MCF 10A (cell line): ENCODE results near the gene RRAGA. TPM values are rescaled to one million over a fixed set of nuclear protein-coding genes. Genes with fewer than 3 reads are reported as not detected.

Source experiments
- BruUV-seq: library from RNA; stranded (reverse); fragments of 400-500 nt; replicated peaks from 2 replicates; lab custom pipeline; 2021; lab: Mats Ljungman, UMichigan
- CTCF ChIA-PET: fragments of 300-600 bp; sonication (Branson Sonifier 250); formaldehyde crosslinking; extraction: SDS; loops from one replicate; lab custom pipeline; 2021; ENCODE audit warnings: antibody characterized with exemption, inconsistent platforms; lab: Yijun Ruan, JAX
- POLR2A ChIA-PET: fragments of 300-600, 350-650 bp; sonication (Branson Sonifier 250); formaldehyde crosslinking; extraction: SDS; loops from one replicate; lab custom pipeline; 2020; ENCODE audit warnings: antibody characterized with exemption, inconsistent platforms; lab: Yijun Ruan, JAX
- DNase-seq: peaks from one replicate; pipeline ENCODE4 v3.0.0-alpha.2; 2018; ENCODE audit not compliant: unreplicated experiment
- H3K27ac Mint-ChIP-seq: one replicate; pipeline ENCODE4 v1.8.0; 2022; ENCODE audit warnings: mild to moderate bottlenecking, low read depth, mixed read lengths; ENCODE audit not compliant: unreplicated experiment
- H3K27me3 Mint-ChIP-seq: one replicate; pipeline ENCODE4 v1.8.0; 2022; ENCODE audit warnings: mixed read lengths; ENCODE audit not compliant: insufficient read depth, unreplicated experiment
- H3K36me3 Mint-ChIP-seq: one replicate; pipeline ENCODE4 v1.8.0; 2022; ENCODE audit warnings: mild to moderate bottlenecking, moderate library complexity, mixed read lengths; ENCODE audit not compliant: insufficient read depth, unreplicated experiment
- H3K4me1 Mint-ChIP-seq: one replicate; pipeline ENCODE4 v1.8.0; 2022; ENCODE audit warnings: mixed read lengths; ENCODE audit not compliant: insufficient read depth, unreplicated experiment
- H3K4me3 Mint-ChIP-seq: one replicate; pipeline ENCODE4 v1.8.0; 2022; ENCODE audit warnings: mild to moderate bottlenecking, moderate library complexity, mixed read lengths; ENCODE audit not compliant: unreplicated experiment
- H3K9me3 Mint-ChIP-seq: one replicate; pipeline ENCODE4 v1.8.0; 2022; ENCODE audit warnings: mixed read lengths; ENCODE audit not compliant: unreplicated experiment
- intact Hi-C: fragments of 100-400 bp; cut with micrococcal nuclease; formaldehyde crosslinking; loops from 2 replicates; pipeline ENCODE4 v1.14.1; 2022
- total RNA-seq: library from RNA; stranded (reverse); gene quantifications from 2 replicates; pipeline ENCODE4 v1.2.3, GENCODE V29; 2022
- TF ChIP-seq, protein P1 (sequence below): fragments of 200-600 bp; IDR thresholded peaks from one replicate; pipeline ENCODE4 v1.8.0; 2022; ENCODE audit warnings: antibody characterized with exemption, mild to moderate bottlenecking; ENCODE audit not compliant: unreplicated experiment

RRAGA gene
- total RNA-seq, 1 experiment from 2014 or later = 44.0 TPM

DNA sequence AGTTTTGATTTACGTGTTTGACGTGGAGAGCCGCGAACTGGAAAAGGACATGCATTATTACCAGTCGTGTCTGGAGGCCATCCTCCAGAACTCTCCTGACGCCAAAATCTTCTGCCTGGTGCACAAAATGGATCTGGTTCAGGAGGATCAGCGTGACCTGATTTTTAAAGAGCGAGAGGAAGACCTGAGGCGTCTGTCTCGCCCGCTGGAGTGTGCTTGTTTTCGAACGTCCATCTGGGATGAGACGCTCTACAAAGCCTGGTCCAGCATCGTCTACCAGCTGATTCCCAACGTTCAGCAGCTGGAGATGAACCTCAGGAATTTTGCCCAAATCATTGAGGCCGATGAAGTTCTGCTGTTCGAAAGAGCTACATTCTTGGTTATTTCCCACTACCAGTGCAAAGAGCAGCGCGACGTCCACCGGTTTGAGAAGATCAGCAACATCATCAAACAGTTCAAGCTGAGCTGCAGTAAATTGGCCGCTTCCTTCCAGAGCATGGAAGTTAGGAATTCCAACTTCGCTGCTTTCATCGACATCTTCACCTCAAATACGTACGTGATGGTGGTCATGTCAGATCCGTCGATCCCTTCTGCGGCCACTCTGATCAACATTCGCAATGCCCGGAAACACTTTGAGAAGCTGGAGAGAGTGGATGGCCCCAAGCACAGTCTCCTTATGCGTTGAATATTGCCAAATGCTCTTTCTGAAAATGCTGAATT is 850 bp downstream of the RRAGA start:
- H3K4me1 Mint-ChIP-seq = peaks cover 6% of the 10 kb centered on the region
- H3K4me3 Mint-ChIP-seq = peak overlapping the region; percentile 82
- no peaks in the 10 kb centered on the region for H3K9me3 Mint-ChIP-seq
- intact Hi-C loops = loop anchor here (1.0 to 10.0 kb wide), 4 partner anchors 124 to 407 kb away; partner anchors contain the start of gene DENND4C
- H3K27ac Mint-ChIP-seq = peak overlapping the region; percentile 96
- ChIA-PET POLR2A (interaction anchor here (0.7 to 4.8 kb wide), 16 partner anchors 9 to 417 kb away, joined by 3 to 49 read pairs (median 4); partner anchors contain the start of genes DENND4C, HAUS6 and RPS6), CTCF (interaction anchor here (0.6 to 1.8 kb wide), 11 partner anchors 13 to 752 kb away, joined by 3 to 6 read pairs (median 3); no protein-coding TSS in a partner anchor)
- BruUV-seq = no TSS peak
- peaks cover 7% of the 10 kb centered on the region for H3K36me3 Mint-ChIP-seq
- peak; percentile 32 for DNase-seq
- TF ChIP-seq, protein P1, sequence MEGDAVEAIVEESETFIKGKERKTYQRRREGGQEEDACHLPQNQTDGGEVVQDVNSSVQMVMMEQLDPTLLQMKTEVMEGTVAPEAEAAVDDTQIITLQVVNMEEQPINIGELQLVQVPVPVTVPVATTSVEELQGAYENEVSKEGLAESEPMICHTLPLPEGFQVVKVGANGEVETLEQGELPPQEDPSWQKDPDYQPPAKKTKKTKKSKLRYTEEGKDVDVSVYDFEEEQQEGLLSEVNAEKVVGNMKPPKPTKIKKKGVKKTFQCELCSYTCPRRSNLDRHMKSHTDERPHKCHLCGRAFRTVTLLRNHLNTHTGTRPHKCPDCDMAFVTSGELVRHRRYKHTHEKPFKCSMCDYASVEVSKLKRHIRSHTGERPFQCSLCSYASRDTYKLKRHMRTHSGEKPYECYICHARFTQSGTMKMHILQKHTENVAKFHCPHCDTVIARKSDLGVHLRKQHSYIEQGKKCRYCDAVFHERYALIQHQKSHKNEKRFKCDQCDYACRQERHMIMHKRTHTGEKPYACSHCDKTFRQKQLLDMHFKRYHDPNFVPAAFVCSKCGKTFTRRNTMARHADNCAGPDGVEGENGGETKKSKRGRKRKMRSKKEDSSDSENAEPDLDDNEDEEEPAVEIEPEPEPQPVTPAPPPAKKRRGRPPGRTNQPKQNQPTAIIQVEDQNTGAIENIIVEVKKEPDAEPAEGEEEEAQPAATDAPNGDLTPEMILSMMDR = no peak
- no peaks in the 10 kb centered on the region for H3K27me3 Mint-ChIP-seq

DNA sequence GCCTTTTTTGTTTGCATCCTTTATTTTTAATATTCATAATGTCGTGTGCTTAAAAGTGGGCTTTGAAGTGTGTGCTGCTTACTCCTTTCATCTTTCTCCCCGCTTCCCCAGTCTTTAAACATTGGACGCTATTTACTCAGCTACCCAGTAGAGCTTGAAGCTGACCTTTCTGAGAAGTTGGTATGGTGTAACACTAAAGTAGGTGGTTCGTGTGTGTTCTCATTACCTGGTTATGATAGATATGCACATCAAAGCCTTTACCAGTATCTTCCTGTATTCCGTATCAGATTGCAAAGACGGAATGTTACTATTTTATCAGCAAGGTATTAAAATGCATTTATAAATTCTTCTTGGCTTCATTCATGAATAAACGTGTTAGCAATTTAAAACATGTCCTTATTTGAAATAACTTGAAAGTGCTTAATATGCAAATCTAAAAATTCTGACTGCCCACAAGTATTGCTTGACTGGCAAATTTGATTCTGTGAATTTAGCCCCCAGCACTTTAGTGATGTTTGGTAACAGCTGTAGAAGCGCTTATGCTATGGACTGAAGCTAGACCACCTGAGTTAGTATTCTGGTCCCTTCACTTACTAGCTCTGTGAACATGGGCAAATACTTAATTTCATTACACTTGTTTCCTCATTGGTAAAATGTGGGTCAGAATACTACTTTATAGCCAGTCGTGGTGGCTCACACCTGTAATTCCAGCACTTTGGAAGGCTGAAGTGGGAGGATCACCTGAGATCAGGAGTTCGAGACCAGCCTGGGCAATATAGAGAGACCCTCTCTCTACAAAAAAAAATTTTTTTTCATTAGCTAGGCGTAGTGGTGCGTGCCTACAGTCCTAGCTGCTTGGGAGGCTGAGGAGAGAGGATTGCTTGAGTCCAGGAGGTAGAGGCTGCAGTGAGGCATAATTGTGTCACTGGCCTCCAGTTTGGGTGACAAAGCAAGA is 1.7 kb downstream of the RRAGA start:
- peaks cover 9% of the 10 kb centered on the region for H3K36me3 Mint-ChIP-seq
- intact Hi-C loops = no loop called here
- BruUV-seq = no TSS peak
- no peaks in the 10 kb centered on the region for H3K9me3 Mint-ChIP-seq
- H3K4me3 Mint-ChIP-seq = peak overlapping the region; percentile 82
- DNase-seq = peak; percentile 23
- no peaks in the 10 kb centered on the region for H3K27me3 Mint-ChIP-seq
- H3K4me1 Mint-ChIP-seq = peaks cover 6% of the 10 kb centered on the region
- CTCF ChIA-PET = interaction anchor here (0.6 to 1.9 kb wide), 15 partner anchors 12 to 753 kb away, joined by 3 to 6 read pairs (median 4); no protein-coding TSS in a partner anchor
- H3K27ac Mint-ChIP-seq = peak overlapping the region; percentile 96
- POLR2A ChIA-PET = interaction anchor here (0.7 to 4.8 kb wide), 16 partner anchors 9 to 418 kb away, joined by 3 to 49 read pairs (median 4); partner anchors contain the start of genes DENND4C and RPS6
- TF ChIP-seq, protein P1 = no peak

DNA sequence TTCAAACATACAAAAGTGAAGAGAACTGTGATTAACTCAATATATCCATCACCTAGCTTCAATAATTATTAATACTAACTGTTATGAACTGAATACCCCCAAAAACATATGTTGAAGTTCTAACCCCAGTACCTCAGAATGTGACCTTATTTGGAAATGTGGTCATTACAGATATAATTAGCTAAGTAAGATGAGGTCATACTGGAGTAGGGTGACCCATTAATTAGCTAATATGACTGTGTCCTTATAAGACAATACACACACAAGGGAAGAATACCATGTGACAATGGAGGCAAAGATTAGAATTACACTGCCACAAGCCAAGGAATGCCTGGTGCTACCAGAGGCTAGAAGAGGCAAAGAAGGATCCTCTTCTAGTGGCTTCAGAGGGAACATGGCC is 7.8 kb downstream of the RRAGA start:
- Mint-ChIP-seq H3K9me3 (no peaks in the 10 kb centered on the region), H3K4me1 (no peaks in the 10 kb centered on the region), H3K36me3 (peaks cover 62% of the 10 kb centered on the region), H3K27ac (no peak overlapping the region), H3K27me3 (no peaks in the 10 kb centered on the region), H3K4me3 (no peak overlapping the region)
- intact Hi-C loops = no loop called here
- CTCF ChIA-PET = interaction anchor here (0.6 to 1.3 kb wide), 3 partner anchors 23 to 319 kb away, joined by 3 read pairs; no protein-coding TSS in a partner anchor
- TF ChIP-seq, protein P1 = no peak
- BruUV-seq = no TSS peak
- DNase-seq = no peak
- POLR2A ChIA-PET = interaction anchor here (0.6 kb wide), 1 partner anchor 252 kb away, joined by 5 read pairs; no protein-coding TSS in a partner anchor
